HG02678 (cell line): ENCODE results near the gene WDSUB1.

ENCODE experiments used
- ATAC-seq: cut with Tn5 transposase; IDR thresholded peaks from one replicate; pipeline ENCODE4 v1.9.1; 2021; ENCODE audit warnings: mild to moderate bottlenecking, moderate library complexity; ENCODE audit not compliant: unreplicated experiment

WDSUB1 gene

DNA sequence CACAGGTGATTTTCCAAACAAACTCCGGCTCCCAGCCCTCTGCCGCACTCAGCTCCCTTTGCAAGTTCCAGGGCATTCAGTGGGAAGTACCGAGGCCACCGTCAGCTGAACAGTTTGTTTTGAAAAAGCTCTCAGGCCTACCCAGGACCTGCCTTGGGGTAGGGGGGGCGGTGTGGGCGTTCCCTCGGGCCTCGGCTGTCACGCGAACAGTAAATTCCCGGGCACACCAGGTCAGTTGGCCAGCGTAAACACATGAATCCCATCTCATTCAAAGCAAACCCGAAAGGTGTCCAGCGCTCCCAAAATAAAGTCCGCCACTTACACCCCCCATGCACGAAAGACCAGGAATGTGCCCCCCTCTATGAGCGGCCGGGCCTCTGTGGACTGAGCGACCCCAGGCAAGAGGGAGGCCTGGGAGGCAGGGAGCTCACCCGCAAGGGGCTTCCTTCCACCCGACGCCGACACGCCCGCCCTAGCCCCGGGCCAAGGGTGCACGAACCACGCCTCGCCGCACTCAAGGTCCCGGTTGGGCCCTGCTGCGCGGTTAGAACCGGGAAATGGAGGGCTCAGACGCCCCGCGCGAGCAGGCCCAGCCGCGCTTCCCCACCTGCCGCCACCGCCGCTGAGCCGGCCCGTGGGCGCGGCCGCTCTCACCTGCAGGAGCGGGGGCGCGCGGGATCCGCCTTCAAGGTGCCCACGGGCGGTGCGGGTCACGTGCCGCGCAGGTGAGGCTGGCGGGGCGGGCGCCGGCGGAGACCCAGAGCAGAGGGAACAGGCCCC lies at the start of gene WDSUB1:
WDSUB1 (minus strand) TSS at position 775 of the 780 bp plus-strand sequence. CDS start 3,634 bp downstream, outside the sequence.
- peak; percentile 16 for ATAC-seq

GRCh38 chr2:159326569-159327255 lies 40.2 kb upstream of the WDSUB1 start:
- no peak for ATAC-seq

DNA sequence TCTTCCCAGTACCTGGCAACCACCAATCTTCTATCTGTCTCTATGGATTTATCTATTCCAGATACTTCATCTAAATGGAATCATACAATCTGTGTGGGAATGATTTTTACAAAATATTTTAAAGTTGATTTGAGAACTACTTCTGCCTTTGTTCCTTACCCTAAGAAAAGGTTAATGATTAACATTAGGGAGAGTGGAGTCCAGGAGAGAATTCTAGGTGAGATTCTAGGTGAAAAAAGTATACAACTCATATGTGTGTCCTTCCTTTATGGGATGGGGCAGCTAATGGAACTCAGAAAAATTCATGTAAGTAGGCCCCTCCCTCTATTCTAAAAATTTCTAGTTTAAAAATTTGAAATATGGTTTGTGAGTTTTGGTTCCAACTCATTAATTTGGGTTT lies 35.9 kb upstream of the WDSUB1 start:
- ATAC-seq, result no peak

- ATAC-seq, result peak; percentile 82
Observed at GRCh38 chr2:159317392-159318088, 31.0 kb upstream of the WDSUB1 start.

- no peak for ATAC-seq
Observed at GRCh38 chr2:159307942-159308341, 21.4 kb upstream of the WDSUB1 start.

GRCh38 chr2:159300586-159300985 lies 14.1 kb upstream of the WDSUB1 start:
- ATAC-seq, result no peak

DNA sequence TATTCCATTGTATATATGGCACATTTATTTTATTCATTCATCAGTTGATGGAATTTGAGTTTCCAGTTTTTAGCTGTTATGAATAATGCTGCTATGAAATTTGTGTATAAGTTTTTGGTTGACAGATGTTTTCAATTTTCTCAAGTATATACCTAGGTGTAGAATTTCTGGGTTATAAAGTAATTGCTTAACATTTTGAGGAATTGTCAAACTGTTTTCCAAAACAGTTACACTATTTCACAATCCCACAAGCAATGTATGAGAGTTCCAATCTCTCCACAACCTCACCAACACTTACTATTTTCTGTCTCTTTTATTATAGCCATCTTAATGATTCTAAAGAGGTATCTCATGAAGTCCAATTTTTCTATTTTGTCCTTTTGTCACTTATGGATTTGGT lies 12.5 kb upstream of the WDSUB1 start:
- no peak for ATAC-seq

GRCh38 chr2:159297042-159297707 lies 10.7 kb upstream of the WDSUB1 start:
- no peak for ATAC-seq

GRCh38 chr2:159292157-159292556 lies 5.7 kb upstream of the WDSUB1 start:
- ATAC-seq, result no peak

GRCh38 chr2:159290289-159290907 lies 3.9 kb upstream of the WDSUB1 start:
- ATAC-seq, result no peak

DNA sequence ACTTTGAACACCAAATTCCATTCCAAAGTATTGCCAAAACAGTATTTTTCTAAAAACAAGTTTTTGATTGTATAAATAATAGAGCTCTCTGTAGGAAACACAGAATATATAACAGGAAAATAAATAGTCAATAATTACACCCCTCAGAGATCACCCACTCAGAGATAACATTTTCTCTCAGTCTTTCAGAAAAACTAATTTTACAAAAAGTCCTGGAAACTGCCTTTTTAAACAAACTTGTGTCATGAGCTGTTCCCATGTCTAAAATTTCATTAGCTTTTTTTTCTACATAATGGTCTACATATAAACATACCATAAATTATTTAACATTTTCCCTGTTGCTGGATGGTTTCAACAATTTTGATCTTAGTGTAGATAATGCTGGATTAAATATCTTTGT lies 1.2 kb upstream of the WDSUB1 start:
- no peak for ATAC-seq

GRCh38 chr2:159286709-159287441 lies 372 bp upstream of the WDSUB1 start:
- peak; percentile 86 for ATAC-seq

DNA sequence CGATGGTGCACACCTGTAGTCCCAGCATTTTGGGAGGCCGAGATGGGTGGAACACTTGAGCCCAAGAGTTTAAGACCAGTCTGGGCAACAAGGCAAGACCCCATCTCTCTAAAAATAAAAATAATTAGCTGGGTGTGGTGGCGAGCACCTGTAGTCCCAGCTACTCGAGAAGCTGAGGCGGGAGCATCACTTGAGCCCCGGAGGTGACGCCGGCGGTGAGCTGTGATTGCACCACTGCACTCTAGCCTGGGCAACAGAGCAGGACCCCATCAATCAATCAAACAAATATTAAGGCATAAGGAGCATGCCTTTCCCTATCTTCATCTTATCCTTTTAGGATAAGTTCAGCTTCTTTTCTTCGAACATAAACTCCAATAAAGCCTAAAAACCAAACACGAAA lies 1.1 kb downstream of the WDSUB1 start:
- no peak for ATAC-seq

- ATAC-seq, result no peak
Observed at GRCh38 chr2:159283529-159283928, 3.0 kb downstream of the WDSUB1 start.

DNA sequence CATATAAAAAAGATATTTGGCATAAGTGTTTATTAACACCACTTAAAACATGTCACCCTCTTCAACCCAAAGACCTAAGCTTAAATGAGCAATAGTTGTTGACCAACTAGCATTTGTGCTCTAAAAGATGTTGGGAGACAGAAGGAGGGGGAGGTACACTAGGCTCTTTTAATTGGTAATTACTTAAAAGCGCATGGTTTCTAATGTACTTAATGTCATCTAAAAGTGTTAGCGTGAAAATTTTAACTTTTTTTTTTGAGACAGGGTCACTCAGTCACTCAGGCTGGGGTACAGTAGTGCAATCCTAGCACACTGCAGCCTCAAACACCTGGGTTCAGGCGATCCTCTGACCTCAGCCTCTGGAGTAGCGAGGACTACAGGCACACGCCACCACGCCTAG lies 5.5 kb downstream of the WDSUB1 start:
- no peak for ATAC-seq

DNA sequence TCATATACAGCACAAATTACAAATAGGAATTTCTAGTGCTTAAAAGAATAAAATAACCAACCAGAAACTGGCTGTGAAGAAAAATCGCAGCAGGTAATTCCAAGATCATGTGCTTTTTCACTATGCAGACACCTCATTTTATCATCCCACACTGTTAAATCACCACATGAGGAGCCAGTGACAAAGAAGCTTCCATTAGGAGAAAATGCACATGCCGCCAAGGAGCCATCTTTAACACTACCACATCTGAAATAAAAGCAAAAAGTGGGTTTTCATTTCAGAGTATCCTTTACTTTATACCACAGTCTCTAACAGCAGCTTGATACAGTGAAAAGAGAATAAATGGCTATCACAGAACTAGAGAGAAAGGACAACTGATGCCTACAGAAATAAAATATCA lies 6.8 kb downstream of the WDSUB1 start:
- ATAC-seq, result no peak

DNA sequence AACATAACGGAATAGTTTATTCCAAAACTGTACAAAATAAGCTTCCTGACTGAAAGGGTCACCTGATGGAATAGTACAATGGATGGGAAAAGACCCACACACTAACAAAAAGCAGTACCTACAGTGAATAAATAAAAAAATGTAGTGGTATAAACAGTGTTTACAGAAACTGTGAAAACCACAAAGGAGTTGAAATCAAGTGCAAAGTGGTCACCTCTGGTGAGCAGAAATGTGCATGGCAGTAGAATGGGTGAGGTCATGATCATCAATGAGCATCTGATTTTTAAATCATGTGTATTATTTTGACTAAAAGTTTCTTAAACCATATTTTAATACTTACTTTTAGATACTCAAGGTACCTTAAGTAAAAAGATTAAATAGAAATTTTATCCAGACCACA lies 11.4 kb downstream of the WDSUB1 start:
- ATAC-seq, result no peak

DNA sequence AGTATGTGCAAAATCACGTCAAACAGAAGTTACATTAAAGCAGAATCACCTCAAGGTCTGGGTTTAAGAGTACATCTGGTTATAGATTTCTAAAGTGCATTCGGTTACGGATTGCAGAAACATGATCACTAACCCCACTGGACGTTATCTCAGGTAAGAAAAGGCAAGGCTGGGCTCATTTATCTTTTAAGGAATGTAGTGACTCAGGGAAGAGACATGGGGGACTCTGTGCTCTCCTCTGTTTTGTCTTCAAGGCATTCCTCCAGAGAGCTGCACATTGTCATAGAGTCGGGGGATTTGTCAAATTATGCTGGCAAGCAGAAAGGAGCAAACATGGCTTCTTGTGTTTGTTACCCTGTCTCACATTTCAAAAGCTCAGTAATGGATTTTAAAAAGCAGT lies 14.3 kb downstream of the WDSUB1 start:
- no peak for ATAC-seq

DNA sequence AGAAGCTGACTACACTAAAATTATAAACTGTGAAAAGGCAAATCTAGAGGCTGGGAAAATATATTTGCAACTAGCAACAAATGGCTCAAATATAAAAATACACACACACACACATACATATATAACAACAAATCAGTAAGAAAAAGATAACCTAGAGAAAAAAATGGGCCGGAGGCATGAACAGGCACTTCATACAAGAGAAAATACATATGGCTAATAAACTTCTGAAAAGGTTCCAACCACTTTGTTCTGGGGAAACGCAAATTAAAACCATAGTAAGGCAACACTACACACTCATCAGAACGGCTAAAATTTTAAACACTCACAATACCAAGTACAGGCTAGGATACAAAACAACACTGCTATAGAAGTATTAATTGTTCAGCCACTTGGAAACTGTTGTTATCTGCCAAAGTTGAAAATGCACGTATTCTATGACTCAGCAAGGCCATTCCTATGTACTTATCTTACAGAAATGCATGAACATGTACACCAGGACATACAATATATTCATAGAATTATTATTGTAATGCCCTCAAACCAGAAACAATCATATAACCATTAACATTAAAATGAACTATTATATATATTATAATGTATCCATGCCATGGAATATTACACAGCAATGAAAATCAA lies 15.6 kb downstream of the WDSUB1 start:
- ATAC-seq, result no peak

DNA sequence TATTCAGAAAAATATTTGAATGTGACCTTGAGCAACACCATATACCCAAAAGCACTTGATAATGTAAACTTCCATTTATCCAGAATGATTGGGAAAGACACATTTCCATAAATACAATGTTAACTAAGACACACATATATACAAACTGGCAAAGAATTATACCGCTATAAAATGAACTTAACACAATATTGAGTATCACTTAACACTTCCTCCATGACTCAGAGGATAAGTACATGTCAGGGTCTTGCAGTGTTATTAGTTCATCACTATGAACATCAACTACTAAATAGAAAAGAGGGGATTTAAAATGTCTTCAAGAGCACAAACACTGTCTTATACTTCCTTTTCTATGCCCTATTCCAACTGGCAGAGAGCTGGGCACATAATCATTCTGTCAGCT lies 18.6 kb downstream of the WDSUB1 start:
- ATAC-seq, result no peak
